Activated CD4-positive, CD25-positive, alpha-beta regulatory T cell (primary cell): ENCODE results near the gene NDUFB1.

Experiments
- DNase-seq, 4 experiments: peaks; one replicate each; lab custom pipeline; 2025; lab: John Stamatoyannopoulos, UW

The NDUFB1 gene

GRCh38 chr14:92093320-92093719 is 28.2 kb downstream of the NDUFB1 start:
- DNase-seq: no peak

DNA sequence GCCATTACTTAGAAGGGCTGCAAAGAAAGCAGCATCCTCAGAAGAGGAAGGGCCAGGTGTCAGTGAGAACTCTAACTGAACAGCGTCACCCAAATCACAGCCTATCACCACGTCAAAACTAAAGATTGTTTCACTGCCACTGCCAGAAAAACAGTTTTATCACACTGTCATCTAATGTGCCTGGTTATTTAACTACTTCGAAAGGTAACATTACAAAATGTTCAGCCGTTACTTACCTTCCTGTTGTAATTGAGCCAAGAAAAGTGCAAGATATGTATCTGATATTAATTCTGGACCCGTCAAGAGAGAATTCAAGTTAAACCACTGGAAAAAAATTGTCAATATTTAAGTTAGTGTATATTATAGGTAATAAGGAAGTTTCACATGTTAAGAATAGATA is 33.0 kb downstream of the NDUFB1 start:
- no peak for DNase-seq

- DNase-seq: no peak
Observed at GRCh38 chr14:92074555-92074954, 47.0 kb downstream of the NDUFB1 start.
